ENCODE results near the gene HPS5. TPM values are rescaled to one million over a fixed set of nuclear protein-coding genes. Genes with fewer than 3 reads are reported as not detected.
"Not testable (repeated sequence)": the region's sequence is repeated elsewhere in the genome, so short reads cannot be mapped to it uniquely, and the experiment has no call there.

The HPS5 gene
- total and polyA plus RNA-seq, 2 of the 13 experiments (the other 11 are each of a cell fraction or from before 2014, with no cell fraction given) = 6.6 to 25.5 TPM

DNA sequence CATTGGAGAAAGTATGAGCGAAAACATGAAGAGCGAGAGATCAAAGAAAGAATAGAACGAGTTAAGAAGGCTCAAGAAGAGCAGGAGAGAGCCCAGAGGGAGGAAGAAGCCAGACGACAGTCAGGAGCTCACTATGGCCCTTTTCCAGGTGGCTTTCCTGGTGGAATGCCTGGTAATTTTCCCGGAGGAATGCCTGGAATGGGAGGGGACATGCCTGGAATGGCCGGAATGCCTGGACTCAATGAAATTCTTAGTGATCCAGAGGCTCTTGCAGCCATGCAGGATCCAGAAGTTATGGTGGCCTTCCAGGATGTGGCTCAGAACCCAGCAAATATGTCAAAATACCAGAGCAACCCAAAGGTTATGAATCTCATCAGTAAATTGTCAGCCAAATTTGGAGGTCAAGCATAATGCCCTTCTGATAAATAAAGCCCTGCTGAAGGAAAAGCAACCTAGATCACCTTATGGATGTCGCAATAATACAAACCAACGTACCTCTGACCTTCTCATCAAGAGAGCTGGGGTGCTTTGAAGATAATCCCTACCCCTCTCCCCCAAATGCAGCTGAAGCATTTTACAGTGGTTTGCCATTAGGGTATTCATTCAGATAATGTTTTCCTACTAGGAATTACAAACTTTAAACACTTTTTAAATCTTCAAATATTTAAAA is 59.1 kb downstream of the HPS5 start:
- H3K36me3 ChIP-seq (replicated peaks in 1 of 2; ENCODE audit: control insufficient read depth in 1 of 2, insufficient read depth in 2 of 2, low read length in 2 of 2); in situ Hi-C loops (cut with HindIII; ENCODE audit: extremely low pct_ligation_motif_present, low pct_unique_long_range_greater_than_20kb); H3K27ac ChIP-seq (ENCODE audit: extremely low read length, insufficient read depth, low read length); H3K9ac ChIP-seq (ENCODE audit: insufficient read depth, low read depth, low read length); FAIRE-seq; H3K27me3 ChIP-seq (ENCODE audit: control insufficient read depth in 1 of 2, insufficient read depth in 2 of 2, low read length in 2 of 2); H3K79me2 ChIP-seq (ENCODE audit: insufficient read depth, low read length); H3K4me3 ChIP-seq (replicated peaks in 1 of 3; ENCODE audit: insufficient read depth in 1 of 3, low read depth in 2 of 3, low read length in 3 of 3); BruUV-seq (replicated peaks); H2AFZ ChIP-seq (ENCODE audit: low read length); H3K9me3 ChIP-seq (ENCODE audit: low read length); ATAC-seq; intact Hi-C loops (cut with micrococcal nuclease; ENCODE audit: unreplicated experiment); CTCF ChIA-PET (ENCODE audit: low intra/inter-chr PET ratio, low total read pairs); H4K20me1 ChIP-seq (ENCODE audit: insufficient read depth, low read length); TF ChIP-seq HNF4G (CRISPR knock-in tag; IDR thresholded peaks at IDR 0.05; ENCODE audit: borderline replicate concordance, low read depth): not testable (repeated sequence)
- TF ChIP-seq BCL6 (CRISPR knock-in tag; IDR thresholded peaks at IDR 0.05) = 0 out of 2 replicates have a peak, but pooled peaks have one; percentile 22
- peak; percentile 71 for TF ChIP-seq HNF4G (IDR thresholded peaks at IDR 0.05; ENCODE audit: borderline replicate concordance, low read depth, low read length)
- 0 out of 2 replicates have a peak, but pooled peaks have one; percentile 29 for TF ChIP-seq ZNF317 (CRISPR knock-in tag; IDR thresholded peaks at IDR 0.05)
- TF ChIP-seq, protein P1, sequence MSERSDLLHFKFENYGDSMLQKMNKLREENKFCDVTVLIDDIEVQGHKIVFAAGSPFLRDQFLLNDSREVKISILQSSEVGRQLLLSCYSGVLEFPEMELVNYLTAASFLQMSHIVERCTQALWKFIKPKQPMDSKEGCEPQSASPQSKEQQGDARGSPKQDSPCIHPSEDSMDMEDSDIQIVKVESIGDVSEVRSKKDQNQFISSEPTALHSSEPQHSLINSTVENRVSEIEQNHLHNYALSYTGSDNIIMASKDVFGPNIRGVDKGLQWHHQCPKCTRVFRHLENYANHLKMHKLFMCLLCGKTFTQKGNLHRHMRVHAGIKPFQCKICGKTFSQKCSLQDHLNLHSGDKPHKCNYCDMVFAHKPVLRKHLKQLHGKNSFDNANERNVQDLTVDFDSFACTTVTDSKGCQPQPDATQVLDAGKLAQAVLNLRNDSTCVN (CRISPR knock-in tag; IDR thresholded peaks at IDR 0.05; ENCODE audit: borderline replicate concordance) = peak; percentile 86; the same call in 1 of the 2 replicates
- TF ChIP-seq CEBPG (CRISPR knock-in tag; IDR thresholded peaks at IDR 0.05) = peak; percentile 49
- peak; percentile 66 for TF ChIP-seq CEBPB (IDR thresholded peaks at IDR 0.05; ENCODE audit: borderline replicate concordance, low read depth, low read length)
- TF ChIP-seq TEAD3 (CRISPR knock-in tag; optimal IDR thresholded peaks at IDR 0.05; ENCODE audit: borderline replicate concordance) = peak; percentile 98
- TF ChIP-seq, protein P2, sequence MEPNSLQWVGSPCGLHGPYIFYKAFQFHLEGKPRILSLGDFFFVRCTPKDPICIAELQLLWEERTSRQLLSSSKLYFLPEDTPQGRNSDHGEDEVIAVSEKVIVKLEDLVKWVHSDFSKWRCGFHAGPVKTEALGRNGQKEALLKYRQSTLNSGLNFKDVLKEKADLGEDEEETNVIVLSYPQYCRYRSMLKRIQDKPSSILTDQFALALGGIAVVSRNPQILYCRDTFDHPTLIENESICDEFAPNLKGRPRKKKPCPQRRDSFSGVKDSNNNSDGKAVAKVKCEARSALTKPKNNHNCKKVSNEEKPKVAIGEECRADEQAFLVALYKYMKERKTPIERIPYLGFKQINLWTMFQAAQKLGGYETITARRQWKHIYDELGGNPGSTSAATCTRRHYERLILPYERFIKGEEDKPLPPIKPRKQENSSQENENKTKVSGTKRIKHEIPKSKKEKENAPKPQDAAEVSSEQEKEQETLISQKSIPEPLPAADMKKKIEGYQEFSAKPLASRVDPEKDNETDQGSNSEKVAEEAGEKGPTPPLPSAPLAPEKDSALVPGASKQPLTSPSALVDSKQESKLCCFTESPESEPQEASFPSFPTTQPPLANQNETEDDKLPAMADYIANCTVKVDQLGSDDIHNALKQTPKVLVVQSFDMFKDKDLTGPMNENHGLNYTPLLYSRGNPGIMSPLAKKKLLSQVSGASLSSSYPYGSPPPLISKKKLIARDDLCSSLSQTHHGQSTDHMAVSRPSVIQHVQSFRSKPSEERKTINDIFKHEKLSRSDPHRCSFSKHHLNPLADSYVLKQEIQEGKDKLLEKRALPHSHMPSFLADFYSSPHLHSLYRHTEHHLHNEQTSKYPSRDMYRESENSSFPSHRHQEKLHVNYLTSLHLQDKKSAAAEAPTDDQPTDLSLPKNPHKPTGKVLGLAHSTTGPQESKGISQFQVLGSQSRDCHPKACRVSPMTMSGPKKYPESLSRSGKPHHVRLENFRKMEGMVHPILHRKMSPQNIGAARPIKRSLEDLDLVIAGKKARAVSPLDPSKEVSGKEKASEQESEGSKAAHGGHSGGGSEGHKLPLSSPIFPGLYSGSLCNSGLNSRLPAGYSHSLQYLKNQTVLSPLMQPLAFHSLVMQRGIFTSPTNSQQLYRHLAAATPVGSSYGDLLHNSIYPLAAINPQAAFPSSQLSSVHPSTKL (CRISPR knock-in tag; IDR thresholded peaks at IDR 0.05) = peak; percentile 67
- TF ChIP-seq SALL1 (CRISPR knock-in tag; IDR thresholded peaks at IDR 0.05) = peak; percentile 36; the same call in 1 of the 2 replicates
- POLR2A ChIA-PET = interaction anchor here (0.9 kb wide), 1 partner anchor 32 kb away, joined by 3 read pairs; no protein-coding TSS in a partner anchor
- WGBS (ENCODE audit: low lambda C conversion rate) = 32% methylated on average over 8 of the region's 8 CpGs
- Histone ChIP-seq H3K4me1 (ENCODE audit: insufficient read depth, low read length) (peaks cover 66% of the 10 kb centered on the region), H3K4me2 (ENCODE audit: low read depth, low read length) (peak overlapping the region; percentile 44)
- peak; percentile 52 for DNase-seq (ENCODE audit: low spot score)
